SK-N-SH (cell line): ENCODE data around the gene ACBD6. TPM values are rescaled to one million over a fixed set of nuclear protein-coding genes. Genes with fewer than 3 reads are reported as not detected.

ENCODE experiments used
- CTCF ChIA-PET: fragments of 300-600, 350-600 bp; formaldehyde crosslinking; extraction: SDS; loops from one replicate; lab custom pipeline; 2021; lab: Yijun Ruan, JAX
- POLR2A ChIA-PET: fragments of 350-600 bp; sonication (Branson Sonifier 250); formaldehyde crosslinking; extraction: SDS; loops from one replicate; lab custom pipeline; 2020; ENCODE audit warnings: antibody characterized with exemption, inconsistent platforms; lab: Yijun Ruan, JAX
- DNase-seq: peaks from one replicate; pipeline ENCODE4 v3.0.0; 2012
- H2AFZ ChIP-seq: fragments of 200-600 bp; sonication (generic); 2 replicates; pipeline ENCODE4 v1.8.1; 2016; ENCODE audit warnings: antibody characterized with exemption, mild to moderate bottlenecking, low read depth
- H3F3A ChIP-seq: fragments of 200-600 bp; sonication (generic); replicated peaks from 2 replicates; pipeline ENCODE3; 2016; ENCODE audit warnings: antibody characterized with exemption, mild to moderate bottlenecking; ENCODE audit not compliant: insufficient read depth
- H3K27ac ChIP-seq, 2 experiments: fragments of 200-500 bp in 1 of 2; fragments of 200-600 bp in 1 of 2; sonication (Bioruptor generic) in 1 of 2; sonication (generic), shearing (Covaris generic) in 1 of 2; 2 replicates each; pipeline versions ENCODE4 v1.5.1 to v1.6.1; 2014 to 2016; ENCODE audit warnings: low read depth in 2 of 2, inconsistent platforms in 1 of 2, low read length in 1 of 2, mild to moderate bottlenecking in 1 of 2, mixed read lengths in 1 of 2
- H3K27me3 ChIP-seq: fragments of 200-600 bp; sonication (generic), shearing (Covaris generic); 2 replicates; pipeline ENCODE4 v1.6.1; 2016; ENCODE audit warnings: mixed run types; ENCODE audit not compliant: insufficient read depth
- H3K36me3 ChIP-seq, 2 experiments: fragments of 200-500 bp in 1 of 2; fragments of 200-600 bp in 1 of 2; sonication (Bioruptor generic) in 1 of 2; sonication (generic) in 1 of 2; replicated peaks in 1 of 2; 2 replicates each; pipeline versions ENCODE3 to v1.5.1; 2014 to 2016; ENCODE audit warnings: low read length in 1 of 2, mild to moderate bottlenecking in 1 of 2; ENCODE audit not compliant: insufficient read depth in 2 of 2, control insufficient read depth in 1 of 2
- H3K4me1 ChIP-seq, 2 experiments: fragments of 200-500 bp in 1 of 2; fragments of 200-600 bp in 1 of 2; sonication (Bioruptor generic) in 1 of 2; sonication (generic), shearing (Covaris generic) in 1 of 2; 2 replicates each; pipeline versions ENCODE4 v1.5.1 to v1.6.1; 2014 to 2016; ENCODE audit warnings: low read depth in 1 of 2, low read length in 1 of 2, mixed run types in 1 of 2; ENCODE audit not compliant: insufficient read depth in 2 of 2, control insufficient read depth in 1 of 2
- H3K4me2 ChIP-seq: fragments of 200-600 bp; sonication (generic), shearing (Covaris generic); 2 replicates; pipeline ENCODE4 v1.6.1; 2017; ENCODE audit warnings: mixed run types
- H3K4me3 ChIP-seq, 2 experiments: fragments of 200-500 bp in 1 of 2; fragments of 200-600 bp in 1 of 2; sonication (Bioruptor generic) in 1 of 2; sonication (generic), shearing (Covaris generic) in 1 of 2; 2 replicates each; pipeline versions ENCODE4 v1.5.1 to v1.8.1; 2014 to 2016; ENCODE audit warnings: low read depth in 2 of 2, inconsistent platforms in 1 of 2, low read length in 1 of 2, mild to moderate bottlenecking in 1 of 2, mixed read lengths in 1 of 2, moderate library complexity in 1 of 2
- H3K79me2 ChIP-seq: fragments of 200-600 bp; sonication (generic); 2 replicates; pipeline ENCODE4 v1.8.1; 2017; ENCODE audit warnings: mild to moderate bottlenecking; ENCODE audit not compliant: insufficient read depth
- H3K9ac ChIP-seq: fragments of 200-600 bp; sonication (generic); 2 replicates; pipeline ENCODE4 v1.6.1; 2017; ENCODE audit warnings: mixed run types
- H3K9me2 ChIP-seq: fragments of 200-600 bp; sonication (generic); 2 replicates; pipeline ENCODE4 v1.6.1; 2017; ENCODE audit warnings: mixed run types
- H3K9me3 ChIP-seq: fragments of 200-600 bp; sonication (generic); 2 replicates; pipeline ENCODE4 v1.6.1; 2017; ENCODE audit warnings: mixed run types, mild to moderate bottlenecking, moderate library complexity
- H4K20me1 ChIP-seq: fragments of 200-600 bp; sonication (generic); 2 replicates; pipeline ENCODE4 v1.6.1; 2017; ENCODE audit warnings: mild to moderate bottlenecking, mixed run types; ENCODE audit not compliant: insufficient read depth
- CHD2 ChIP-seq: fragments of 150-350 bp; IDR thresholded peaks from 2 replicates; pipeline ENCODE4 v1.6.1; 2018; ENCODE audit warnings: low read length; ENCODE audit not compliant: partially characterized antibody
- CTCF ChIP-seq: fragments of 200-600 bp; sonication (generic); IDR thresholded peaks from 2 replicates; pipeline ENCODE4 v1.6.1; 2017; ENCODE audit warnings: antibody characterized with exemption, mild to moderate bottlenecking, moderate library complexity
- ELF1 ChIP-seq: IDR thresholded peaks from 2 replicates; pipeline ENCODE4 v1.4.0; 2012
- EZH2phosphoT487 ChIP-seq: fragments of 200-600 bp; sonication (generic); IDR thresholded peaks from 2 replicates; pipeline ENCODE4 v1.6.1; 2017; ENCODE audit warnings: low read depth, mixed run types, mild to moderate bottlenecking, antibody characterized with exemption, moderate library complexity, borderline replicate concordance
- FOSL2 ChIP-seq: IDR thresholded peaks from 2 replicates; pipeline ENCODE4 v1.4.0; 2012; ENCODE audit warnings: low read depth, mild to moderate bottlenecking, moderate library complexity, borderline replicate concordance
- FOXM1 ChIP-seq: IDR thresholded peaks from 2 replicates; pipeline ENCODE4 v1.4.0; 2012; ENCODE audit warnings: low read depth, mild to moderate bottlenecking
- IRF3 ChIP-seq: fragments of 150-350 bp; IDR thresholded peaks from 2 replicates; pipeline ENCODE4 v1.6.1; 2016; ENCODE audit warnings: mild to moderate bottlenecking, low read depth, low read length
- MAX ChIP-seq: IDR thresholded peaks from 2 replicates; pipeline ENCODE4 v1.4.0; 2012; ENCODE audit warnings: low read depth
- MXI1 ChIP-seq: IDR thresholded peaks from 2 replicates; pipeline ENCODE4 v1.6.1; 2012; ENCODE audit warnings: mild to moderate bottlenecking, low read depth, low read length, improper control_type of control experiment
- NFIC ChIP-seq: IDR thresholded peaks from 2 replicates; pipeline ENCODE4 v1.4.0; 2012; ENCODE audit warnings: borderline replicate concordance
- RAD21 ChIP-seq: IDR thresholded peaks from 2 replicates; pipeline ENCODE4 v1.6.1; 2012; ENCODE audit warnings: mild to moderate bottlenecking, low read length
- RCOR1 ChIP-seq: fragments of 150-350 bp; IDR thresholded peaks from 2 replicates; pipeline ENCODE4 v1.6.1; 2017; ENCODE audit warnings: antibody characterized with exemption, low read length
- REST ChIP-seq: IDR thresholded peaks from 2 replicates; pipeline ENCODE4 v1.6.1; 2012; ENCODE audit warnings: mild to moderate bottlenecking, low read depth, low read length, moderate library complexity
- RXRA ChIP-seq: IDR thresholded peaks from 2 replicates; pipeline ENCODE4 v1.4.0; 2012; ENCODE audit warnings: low read depth, mild to moderate bottlenecking, borderline replicate concordance
- SIN3A ChIP-seq: IDR thresholded peaks from 2 replicates; pipeline ENCODE4 v1.6.1; 2012; ENCODE audit warnings: low read depth, mild to moderate bottlenecking, low read length, moderate library complexity, borderline replicate concordance
- SMC3 ChIP-seq: IDR thresholded peaks from 2 replicates; pipeline ENCODE4 v1.6.1; 2012; ENCODE audit warnings: low read depth, low read length, improper control_type of control experiment
- USF2 ChIP-seq: fragments of 150-350 bp; IDR thresholded peaks from 2 replicates; pipeline ENCODE4 v1.6.1; 2017; ENCODE audit warnings: antibody characterized with exemption, low read length, low read depth, borderline replicate concordance
- ZBTB33 ChIP-seq: IDR thresholded peaks from 2 replicates; pipeline ENCODE4 v1.4.0; 2012; ENCODE audit warnings: low read depth, borderline replicate concordance
- WGBS: methylation state at CpG from one replicate; pipeline ENCODE4 v1.1.6; 2017; ENCODE audit warnings: low lambda C conversion rate; 5-methylcytosine and 5-hydroxymethylcytosine counted together
- polyA plus RNA-seq, 3 experiments: library from polyadenylated mRNA; depleted of rRNA; stranded (reverse); fragments of >200 nt; gene quantifications; 2 replicates each; pipeline ENCODE4 v1.2.3, GENCODE V29; 2012

ACBD6 gene
- polyA plus RNA-seq, 1 of the 3 experiments (the other 2 are of a cell fraction), result 60.9 TPM

- Histone ChIP-seq H2AFZ (no peak overlapping the region), H3K9me2 (no peaks in the 10 kb centered on the region), H3K4me2 (no peak overlapping the region), H4K20me1 (no peaks in the 10 kb centered on the region), H3K27me3 (no peaks in the 10 kb centered on the region), H3K4me1 (no peaks in the 10 kb centered on the region), H3K9me3 (no peaks in the 10 kb centered on the region), H3K27ac (no peak overlapping the region), H3K79me2 (no peaks in the 10 kb centered on the region), H3K36me3 (no peaks in the 10 kb centered on the region), H3F3A (no peaks in the 10 kb centered on the region), H3K4me3 (no peak overlapping the region), H3K9ac (no peak overlapping the region)
- WGBS, result 50% methylated on average over 5 of the region's 31 CpGs
- no peak for TF ChIP-seq REST
- no peak for TF ChIP-seq MXI1
- no peak for TF ChIP-seq IRF3
- TF ChIP-seq ELF1, result no peak
- TF ChIP-seq MAX, result no peak
- TF ChIP-seq FOXM1, result no peak
- no peak for TF ChIP-seq ZBTB33
- no peak for TF ChIP-seq USF2
- no peak for TF ChIP-seq CHD2
- no peak for TF ChIP-seq SMC3
- no peak for TF ChIP-seq SIN3A
- TF ChIP-seq FOSL2, result no peak
- TF ChIP-seq RAD21, result no peak
- TF ChIP-seq RXRA, result no peak
- TF ChIP-seq EZH2phosphoT487, result no peak
- TF ChIP-seq NFIC, result no peak
- no peak for TF ChIP-seq RCOR1
- no peak for TF ChIP-seq CTCF
- POLR2A ChIA-PET, result no interaction called here
- CTCF ChIA-PET, result interaction anchor here (0.8 to 4.2 kb wide), 30 partner anchors 8 to 261 kb away, joined by 3 to 58 read pairs (median 4); partner anchors contain the start of gene LHX4
- no peak for DNase-seq
Observed at GRCh38 chr1:180253585-180254495, 248.5 kb downstream of the ACBD6 start.
